ENCODE results near the gene NDUFAF7.
"Not testable (repeated sequence)": the region's sequence is repeated elsewhere in the genome, so short reads cannot be mapped to it uniquely, and the experiment has no call there.

The NDUFAF7 gene

GRCh38 chr2:37282746-37283145, 51.3 kb downstream of the NDUFAF7 start:
- DNase-seq (ENCODE audit: low read depth in 2 of 2), result no peak

GRCh38 chr2:37283207-37283606, 51.7 kb downstream of the NDUFAF7 start:
- DNase-seq (ENCODE audit: low read depth in 2 of 2), result no peak

GRCh38 chr2:37284381-37284780, 52.9 kb downstream of the NDUFAF7 start:
- DNase-seq (ENCODE audit: low read depth in 2 of 2), result no peak

- DNase-seq (ENCODE audit: low read depth in 2 of 2), result no peak
Measured at GRCh38 chr2:37287966-37288365, 56.5 kb downstream of the NDUFAF7 start.

GRCh38 chr2:37291680-37292079, 60.2 kb downstream of the NDUFAF7 start:
- DNase-seq (ENCODE audit: low read depth in 2 of 2), result no peak

GRCh38 chr2:37294858-37295257, 63.4 kb downstream of the NDUFAF7 start:
- not testable (repeated sequence) for DNase-seq (ENCODE audit: low read depth in 2 of 2)

GRCh38 chr2:37295469-37296073, 64.1 kb downstream of the NDUFAF7 start:
- DNase-seq (ENCODE audit: low read depth in 2 of 2), result no peak

- no peak for DNase-seq (ENCODE audit: low read depth in 2 of 2)
Measured at GRCh38 chr2:37297632-37298031, 66.2 kb downstream of the NDUFAF7 start.
